Measurements from ENCODE around the gene GRHL1.
A peak's percentile ranks its signal among the peaks of the same experiment; 100 is the strongest.
"Not testable (repeated sequence)": the region's sequence is repeated elsewhere in the genome, so short reads cannot be mapped to it uniquely, and the experiment has no call there.

The GRHL1 gene

DNA sequence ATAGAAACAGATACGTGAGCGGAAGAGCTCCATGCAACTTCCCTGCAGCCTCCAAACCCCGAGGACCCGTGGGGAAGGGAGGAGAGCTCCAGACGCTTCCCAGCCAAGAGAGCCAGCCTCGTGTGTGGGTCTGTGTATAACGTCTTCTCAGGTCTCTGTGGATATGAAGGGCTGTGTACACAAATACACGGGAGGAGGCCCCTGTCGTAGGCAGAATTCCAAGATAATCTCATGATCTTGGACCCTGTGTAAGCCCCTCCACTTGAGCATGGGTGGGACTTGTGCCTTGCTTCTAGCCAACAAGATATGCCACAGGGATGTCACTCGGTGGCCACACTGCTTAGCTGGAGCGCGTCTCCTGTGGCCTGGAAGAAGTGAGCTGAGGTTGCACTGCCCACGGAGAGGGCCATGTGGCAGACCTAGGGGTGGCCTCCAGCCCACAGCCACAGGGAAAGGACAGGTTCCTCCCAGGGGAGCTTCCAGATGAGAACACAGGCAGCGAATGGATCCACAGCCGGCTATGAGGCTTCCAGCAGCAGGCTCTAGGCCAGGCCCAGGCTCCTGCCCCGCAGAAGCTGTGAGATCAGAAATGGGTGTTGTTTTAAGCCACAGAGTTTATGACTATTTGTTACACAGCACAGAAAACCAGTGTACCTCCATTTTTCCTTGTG is 76.3 kb downstream of the GRHL1 start:
- H3K4me3 ChIP-seq (ENCODE audit: low read length) = no peak overlapping the region
- TF ChIP-seq, protein P1, sequence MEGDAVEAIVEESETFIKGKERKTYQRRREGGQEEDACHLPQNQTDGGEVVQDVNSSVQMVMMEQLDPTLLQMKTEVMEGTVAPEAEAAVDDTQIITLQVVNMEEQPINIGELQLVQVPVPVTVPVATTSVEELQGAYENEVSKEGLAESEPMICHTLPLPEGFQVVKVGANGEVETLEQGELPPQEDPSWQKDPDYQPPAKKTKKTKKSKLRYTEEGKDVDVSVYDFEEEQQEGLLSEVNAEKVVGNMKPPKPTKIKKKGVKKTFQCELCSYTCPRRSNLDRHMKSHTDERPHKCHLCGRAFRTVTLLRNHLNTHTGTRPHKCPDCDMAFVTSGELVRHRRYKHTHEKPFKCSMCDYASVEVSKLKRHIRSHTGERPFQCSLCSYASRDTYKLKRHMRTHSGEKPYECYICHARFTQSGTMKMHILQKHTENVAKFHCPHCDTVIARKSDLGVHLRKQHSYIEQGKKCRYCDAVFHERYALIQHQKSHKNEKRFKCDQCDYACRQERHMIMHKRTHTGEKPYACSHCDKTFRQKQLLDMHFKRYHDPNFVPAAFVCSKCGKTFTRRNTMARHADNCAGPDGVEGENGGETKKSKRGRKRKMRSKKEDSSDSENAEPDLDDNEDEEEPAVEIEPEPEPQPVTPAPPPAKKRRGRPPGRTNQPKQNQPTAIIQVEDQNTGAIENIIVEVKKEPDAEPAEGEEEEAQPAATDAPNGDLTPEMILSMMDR (IDR thresholded peaks at IDR 0.05; ENCODE audit: insufficient read depth, low read depth, low read length, missing control alignments) = no peak
- no peak for DNase-seq (ENCODE audit: low read depth)

DNA sequence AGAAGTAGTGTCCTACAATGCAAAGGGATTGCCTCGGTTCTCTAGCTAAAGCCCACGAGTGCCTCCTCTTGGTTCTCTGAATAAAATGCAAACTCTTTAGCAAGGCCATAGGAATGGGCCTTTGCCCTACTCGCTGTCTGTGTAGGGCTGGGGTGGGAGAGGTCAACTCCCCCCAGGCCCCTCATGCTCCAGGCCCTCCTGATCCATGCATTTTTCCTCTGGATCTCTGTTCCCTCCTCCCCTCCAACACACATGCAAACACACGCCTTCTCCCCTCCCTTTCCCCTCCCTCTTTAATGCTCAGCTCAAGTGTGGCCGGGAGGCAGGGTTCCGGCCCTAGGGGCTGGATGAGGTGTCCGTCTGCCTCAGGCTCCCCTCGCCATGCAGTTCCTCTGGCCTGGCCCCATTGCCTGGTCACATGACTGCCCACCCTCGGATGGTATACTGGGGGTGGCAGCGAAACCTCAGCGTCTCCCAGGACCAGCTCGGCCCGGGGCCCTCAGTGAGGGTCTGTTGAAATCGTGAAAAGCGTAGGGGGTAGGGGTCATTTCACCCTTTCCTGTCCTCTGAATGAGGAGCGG is 77.0 kb downstream of the GRHL1 start:
- TF ChIP-seq, protein P1 (IDR thresholded peaks at IDR 0.05; ENCODE audit: insufficient read depth, low read depth, low read length, missing control alignments) = no peak
- DNase-seq (ENCODE audit: low read depth) = no peak
- no peak overlapping the region for H3K4me3 ChIP-seq (ENCODE audit: low read length)

DNA sequence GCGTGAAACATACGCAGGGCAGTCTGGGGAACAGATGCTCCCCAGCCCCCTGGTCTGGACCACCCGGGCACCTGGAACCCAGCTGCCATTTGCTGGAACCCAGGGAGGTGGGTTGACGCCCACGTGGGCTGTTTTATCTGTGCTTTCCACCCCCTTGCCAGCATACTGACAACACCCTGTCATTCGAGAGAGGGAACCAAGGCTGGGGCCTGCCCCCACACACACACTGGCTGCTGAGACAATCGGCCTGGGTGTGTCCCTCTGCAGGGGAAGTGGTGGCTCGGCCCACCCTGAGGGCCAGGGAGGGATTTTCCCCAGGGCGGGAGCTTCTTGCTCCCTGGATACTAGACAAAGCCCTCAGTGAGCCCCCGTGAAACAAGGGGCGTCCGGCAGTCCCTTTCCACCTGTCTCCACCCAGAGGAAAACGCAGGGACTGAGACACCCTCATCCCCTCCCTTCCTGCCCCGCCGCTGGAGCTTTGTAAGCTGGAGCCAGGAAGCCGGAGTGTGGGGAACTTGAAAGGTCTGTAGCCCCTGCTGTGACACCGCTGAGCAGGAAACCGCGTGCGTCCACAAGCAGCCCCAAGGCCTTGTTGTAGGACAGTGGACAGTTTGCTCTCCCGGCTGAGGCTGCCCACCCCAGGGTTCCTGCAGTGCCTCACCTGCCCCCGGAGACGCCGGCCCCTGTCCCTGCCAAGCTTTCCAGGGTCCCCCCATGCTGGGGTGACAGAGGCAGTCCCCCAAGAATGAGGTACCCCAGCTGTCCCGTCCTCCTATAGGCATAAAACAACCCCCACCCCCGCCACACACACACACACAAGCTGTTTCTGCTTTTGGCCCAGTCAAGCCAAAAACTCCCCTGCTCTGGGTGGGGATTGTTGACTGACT is 77.7 kb downstream of the GRHL1 start:
- peak; percentile 38 for DNase-seq (ENCODE audit: low read depth)
- TF ChIP-seq, protein P1 (IDR thresholded peaks at IDR 0.05; ENCODE audit: insufficient read depth, low read depth, low read length, missing control alignments) = no peak
- H3K4me3 ChIP-seq (ENCODE audit: low read length) = no peak overlapping the region

DNA sequence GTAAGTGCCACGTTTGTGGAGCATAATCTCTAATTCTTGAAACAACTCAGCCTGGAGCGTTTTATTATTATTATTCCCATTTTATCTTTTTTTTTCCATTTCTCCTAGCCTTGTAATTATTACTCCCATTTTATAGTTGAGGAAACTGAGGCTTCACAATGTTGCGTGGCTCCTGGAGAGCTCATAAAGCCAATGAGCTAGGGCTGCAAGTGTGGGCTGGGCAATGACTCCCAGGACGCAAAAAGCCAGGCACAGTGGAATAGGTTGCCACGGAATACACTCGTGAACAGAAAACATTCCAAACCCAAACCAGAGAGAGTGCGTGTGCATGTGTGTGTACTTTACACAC is 78.4 kb downstream of the GRHL1 start:
- TF ChIP-seq, protein P1 (IDR thresholded peaks at IDR 0.05; ENCODE audit: insufficient read depth, low read depth, low read length, missing control alignments) = no peak
- no peak overlapping the region for H3K4me3 ChIP-seq (ENCODE audit: low read length)
- no peak for DNase-seq (ENCODE audit: low read depth)

DNA sequence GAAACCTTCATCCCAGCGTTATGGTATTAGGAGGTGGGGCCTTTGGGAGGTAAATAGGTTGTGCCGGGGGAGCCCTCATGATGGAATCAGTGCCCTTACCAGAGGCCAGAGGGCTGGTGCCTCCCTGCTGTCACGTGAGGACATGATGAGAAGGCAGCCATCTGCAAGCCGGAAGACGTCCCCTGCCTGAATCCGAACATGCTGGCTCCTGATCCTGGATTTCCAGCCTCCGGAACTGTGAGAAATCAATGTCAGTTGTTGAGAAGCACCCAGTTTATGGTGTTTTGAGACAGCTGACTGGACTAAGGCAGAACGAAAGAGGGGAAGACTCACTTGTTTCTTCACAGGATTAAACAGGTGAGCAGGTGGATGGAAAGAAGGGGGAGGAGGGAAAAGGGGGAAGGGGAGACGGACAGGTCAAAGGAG is 78.8 kb downstream of the GRHL1 start:
- no peak overlapping the region for H3K4me3 ChIP-seq (ENCODE audit: low read length)

DNA sequence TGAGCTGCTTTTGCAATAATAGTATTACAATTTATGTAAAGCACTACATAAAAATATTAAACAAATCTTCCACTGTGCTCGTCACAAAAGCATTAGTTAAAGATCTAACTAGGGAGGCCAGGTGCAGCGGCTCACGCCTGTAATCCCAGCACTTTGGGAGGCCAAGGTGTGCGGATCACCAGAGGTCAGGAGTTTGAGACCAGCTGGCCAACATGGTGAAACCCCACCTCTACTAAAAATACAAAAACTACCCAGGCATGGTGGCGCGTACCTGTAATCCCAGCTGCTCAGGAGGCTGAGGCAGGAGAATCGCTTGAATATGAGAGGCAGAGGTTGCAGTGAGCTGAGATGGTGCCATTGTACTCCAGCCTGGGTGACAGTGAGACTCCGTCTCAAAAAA is 79.3 kb downstream of the GRHL1 start:
- not testable (repeated sequence) for H3K4me3 ChIP-seq (ENCODE audit: low read length)

More for the DNA sequence above, 78.8 kb downstream of the GRHL1 start:
- TF ChIP-seq, protein P1 (IDR thresholded peaks at IDR 0.05; ENCODE audit: insufficient read depth, low read depth, low read length, missing control alignments) = no peak
- no peak for DNase-seq (ENCODE audit: low read depth)

More for the DNA sequence above, 79.3 kb downstream of the GRHL1 start:
- not testable (repeated sequence) for DNase-seq (ENCODE audit: low read depth)
